GM21360 (cell line): ENCODE data around the gene ATP6V0D1.

Source experiments
- ATAC-seq: cut with Tn5 transposase; IDR thresholded peaks from one replicate; pipeline ENCODE4 v1.9.1; 2021; ENCODE audit warnings: mild to moderate bottlenecking, moderate library complexity; ENCODE audit not compliant: unreplicated experiment

The ATP6V0D1 gene

GRCh38 chr16:67409631-67410030 lies 71.3 kb downstream of the ATP6V0D1 start:
- ATAC-seq = no peak

- ATAC-seq = no peak
Observed at GRCh38 chr16:67407788-67408452, 73.0 kb downstream of the ATP6V0D1 start.

GRCh38 chr16:67407176-67407787 lies 73.7 kb downstream of the ATP6V0D1 start:
- no peak for ATAC-seq

- ATAC-seq = no peak
Observed at GRCh38 chr16:67406111-67406971, 74.6 kb downstream of the ATP6V0D1 start.

GRCh38 chr16:67405336-67405735 lies 75.6 kb downstream of the ATP6V0D1 start:
- no peak for ATAC-seq

- no peak for ATAC-seq
Observed at GRCh38 chr16:67404740-67405226, 76.2 kb downstream of the ATP6V0D1 start.

- no peak for ATAC-seq
Observed at GRCh38 chr16:67403976-67404555, 76.9 kb downstream of the ATP6V0D1 start.

GRCh38 chr16:67400901-67401300 lies 80.1 kb downstream of the ATP6V0D1 start:
- ATAC-seq = no peak

- ATAC-seq = no peak
Observed at GRCh38 chr16:67399749-67400704, 80.9 kb downstream of the ATP6V0D1 start.

GRCh38 chr16:67399218-67399733 lies 81.7 kb downstream of the ATP6V0D1 start:
- no peak for ATAC-seq

- ATAC-seq = no peak
Observed at GRCh38 chr16:67398546-67399217, 82.3 kb downstream of the ATP6V0D1 start.

- ATAC-seq = no peak
Observed at GRCh38 chr16:67397812-67398545, 83.0 kb downstream of the ATP6V0D1 start.

GRCh38 chr16:67397036-67397801 lies 83.7 kb downstream of the ATP6V0D1 start:
- no peak for ATAC-seq

- no peak for ATAC-seq
Observed at GRCh38 chr16:67396159-67397035, 84.6 kb downstream of the ATP6V0D1 start.

- no peak for ATAC-seq
Observed at GRCh38 chr16:67395458-67396158, 85.3 kb downstream of the ATP6V0D1 start.

GRCh38 chr16:67395105-67395457 lies 85.9 kb downstream of the ATP6V0D1 start:
- no peak for ATAC-seq
